WTC11 (cell line): ENCODE results near the gene USP54. TPM values are rescaled to one million over a fixed set of nuclear protein-coding genes. Genes with fewer than 3 reads are reported as not detected.
A peak's percentile ranks its signal among the peaks of the same experiment; 100 is the strongest.

Experiments
- ATAC-seq: fragments of 200-7000 bp; cut with Tn5 transposase; 2 replicates; pipeline ENCODE4 v1.10.0; 2021; ENCODE audit warnings: mild to moderate bottlenecking, moderate library complexity
- CTCF ChIA-PET: fragments of 300-600 bp; sonication (Branson Sonifier 250); formaldehyde crosslinking; loops from one replicate; lab custom pipeline; 2021; ENCODE audit warnings: antibody characterized with exemption; lab: Charles Lee
- POLR2A ChIA-PET: fragments of 350-600 bp; sonication (Branson Sonifier 250); formaldehyde crosslinking; loops from one replicate; lab custom pipeline; 2021; ENCODE audit warnings: antibody characterized with exemption; lab: Charles Lee
- DNase-seq: peaks from one replicate; pipeline ENCODE4 v3.0.0; 2021; ENCODE audit warnings: low spot score
- H3K27ac Mint-ChIP-seq: 2 replicates; pipeline ENCODE4 v1.8.0; 2021; ENCODE audit warnings: mixed read lengths
- H3K27me3 Mint-ChIP-seq: 2 replicates; pipeline ENCODE4 v1.8.0; 2021; ENCODE audit warnings: low read depth, mild to moderate bottlenecking, moderate library complexity, mixed read lengths
- H3K36me3 Mint-ChIP-seq: 2 replicates; pipeline ENCODE4 v1.8.0; 2021; ENCODE audit warnings: mixed read lengths
- H3K4me1 Mint-ChIP-seq: 2 replicates; pipeline ENCODE4 v1.8.0; 2022; ENCODE audit warnings: mixed read lengths
- H3K4me3 Mint-ChIP-seq: 2 replicates; pipeline ENCODE4 v1.8.0; 2021; ENCODE audit warnings: mild to moderate bottlenecking, moderate library complexity, mixed read lengths
- H3K9me3 Mint-ChIP-seq: 2 replicates; pipeline ENCODE4 v1.8.0; 2021; ENCODE audit warnings: mixed read lengths
- AR ChIP-seq: fragments of 250-450 bp; sonication (Bioruptor Pico); IDR thresholded peaks from 2 replicates; pipeline ENCODE4 v1.9.0; 2021; ENCODE audit warnings: mild to moderate bottlenecking
- CBFB ChIP-seq: sonication (generic); formaldehyde crosslinking; IDR thresholded peaks from 2 replicates; pipeline ENCODE4 v1.8.1; 2022; ENCODE audit warnings: mild to moderate bottlenecking, low read depth, missing genetic modification reagents
- CREM ChIP-seq: sonication (generic); formaldehyde crosslinking; IDR thresholded peaks from 2 replicates; pipeline ENCODE4 v1.8.1; 2022; ENCODE audit warnings: mild to moderate bottlenecking, missing genetic modification reagents, moderate library complexity
- CTCF ChIP-seq: fragments of 200-600 bp; IDR thresholded peaks from 2 replicates; pipeline ENCODE4 v1.8.0; 2022; ENCODE audit warnings: antibody characterized with exemption
- IRF2 ChIP-seq: sonication (generic); formaldehyde crosslinking; IDR thresholded peaks from 2 replicates; pipeline ENCODE4 v1.8.0; 2022; ENCODE audit warnings: low read depth, missing genetic modification reagents, borderline replicate concordance
- NFE2L1 ChIP-seq: sonication (generic); formaldehyde crosslinking; IDR thresholded peaks from 2 replicates; pipeline ENCODE4 v1.8.1; 2023; ENCODE audit warnings: missing genetic modification reagents
- PREB ChIP-seq: sonication (generic); formaldehyde crosslinking; IDR thresholded peaks from 2 replicates; pipeline ENCODE4 v1.8.1; 2022; ENCODE audit warnings: mild to moderate bottlenecking, missing genetic modification reagents, moderate library complexity, borderline replicate concordance
- RELA ChIP-seq: sonication (generic); formaldehyde crosslinking; IDR thresholded peaks from 2 replicates; pipeline ENCODE4 v1.8.1; 2022; ENCODE audit warnings: missing genetic modification reagents, mild to moderate bottlenecking, borderline replicate concordance
- STAT6 ChIP-seq: sonication (generic); formaldehyde crosslinking; conservative IDR thresholded peaks from 2 replicates; pipeline ENCODE4 v1.8.1; 2023; ENCODE audit warnings: mild to moderate bottlenecking, low read depth, missing genetic modification reagents, moderate library complexity
- ZBTB43 ChIP-seq: sonication (generic); formaldehyde crosslinking; IDR thresholded peaks from 2 replicates; pipeline ENCODE4 v1.8.1; 2023; ENCODE audit warnings: mild to moderate bottlenecking, missing genetic modification reagents
- ZNF219 ChIP-seq: sonication (generic); formaldehyde crosslinking; IDR thresholded peaks from 2 replicates; pipeline ENCODE4 v1.8.0; 2023; ENCODE audit warnings: missing genetic modification reagents, mild to moderate bottlenecking, borderline replicate concordance
- ZNF281 ChIP-seq: sonication (generic); formaldehyde crosslinking; IDR thresholded peaks from 2 replicates; pipeline ENCODE4 v1.8.0; 2023; ENCODE audit warnings: mild to moderate bottlenecking, missing genetic modification reagents
- ZNF532 ChIP-seq: fragments of 250-450 bp; sonication (Bioruptor Pico); IDR thresholded peaks from 2 replicates; pipeline ENCODE4 v1.9.0; 2021; ENCODE audit warnings: mild to moderate bottlenecking, borderline replicate concordance
- ZSCAN18 ChIP-seq: fragments of 250-450 bp; sonication (Bioruptor Pico); IDR thresholded peaks from 2 replicates; pipeline ENCODE4 v2.1.2; 2022; ENCODE audit warnings: mild to moderate bottlenecking, moderate library complexity
- total RNA-seq: library from RNA; stranded (reverse); gene quantifications from 3 replicates; pipeline ENCODE4 v1.2.3, GENCODE V29; 2021

The USP54 gene
- total RNA-seq, 1 experiment from 2014 or later = 39.8 TPM

GRCh38 chr10:73529089-73529832 is 61.9 kb downstream of the USP54 start:
- Mint-ChIP-seq H3K4me1 (no peaks in the 10 kb centered on the region), H3K27ac (no peak overlapping the region; the same call in 1 of the 2 replicates), H3K36me3 (peaks cover 13% of the 10 kb centered on the region), H3K9me3 (no peaks in the 10 kb centered on the region), H3K4me3 (no peak overlapping the region), H3K27me3 (no peaks in the 10 kb centered on the region)
- peak; percentile 98 for ATAC-seq
- CTCF ChIA-PET = interaction anchor here (0.6 to 5.0 kb wide), 30 partner anchors 9 to 251 kb away, joined by 3 to 77 read pairs (median 3); partner anchors contain the start of genes MYOZ1, PPP3CB and USP54
- POLR2A ChIA-PET = no interaction called here
- TF ChIP-seq CBFB (CRISPR knock-in tag) = no peak
- TF ChIP-seq RELA (CRISPR knock-in tag) = no peak
- TF ChIP-seq IRF2 (CRISPR knock-in tag) = no peak
- no peak for TF ChIP-seq ZSCAN18 (CRISPR knock-in tag)
- no peak for TF ChIP-seq ZBTB43 (CRISPR knock-in tag)
- no peak for TF ChIP-seq AR (CRISPR knock-in tag)
- TF ChIP-seq CTCF = peak; percentile 73
- TF ChIP-seq ZNF281 (CRISPR knock-in tag) = no peak
- peak; percentile 39 for DNase-seq

- no peaks in the 10 kb centered on the region for H3K27me3 Mint-ChIP-seq
- H3K9me3 Mint-ChIP-seq = no peaks in the 10 kb centered on the region
- POLR2A ChIA-PET = no interaction called here
- H3K36me3 Mint-ChIP-seq = peaks cover 31% of the 10 kb centered on the region
- no peak overlapping the region for H3K27ac Mint-ChIP-seq
- CTCF ChIA-PET = no interaction called here
- no peaks in the 10 kb centered on the region for H3K4me1 Mint-ChIP-seq
- ATAC-seq (no peak), DNase-seq (no peak)
- no peak overlapping the region for H3K4me3 Mint-ChIP-seq
- TF ChIP-seq ZNF219 (no peak), PREB (CRISPR knock-in tag) (no peak), STAT6 (no peak), NFE2L1 (CRISPR knock-in tag) (no peak), CREM (CRISPR knock-in tag) (no peak), ZNF532 (CRISPR knock-in tag) (no peak)
Observed at GRCh38 chr10:73522263-73522662, 68.9 kb downstream of the USP54 start.
